HG02798 (cell line): Measurements from ENCODE around the gene GNB4.
A peak's percentile ranks its signal among the peaks of the same experiment; 100 is the strongest.

ENCODE experiments used
- ATAC-seq: cut with Tn5 transposase; IDR thresholded peaks from one replicate; pipeline ENCODE4 v1.9.1; 2021; ENCODE audit warnings: mild to moderate bottlenecking; ENCODE audit not compliant: unreplicated experiment, poor library complexity

Gene GNB4

GRCh38 chr3:179451265-179452175 lies at the start of gene GNB4:
Gene GNB4 (minus strand): TSS chr3:179451470. CDS start chr3:179426200, 25,270 bp downstream.
- ATAC-seq = peak; percentile 85

DNA sequence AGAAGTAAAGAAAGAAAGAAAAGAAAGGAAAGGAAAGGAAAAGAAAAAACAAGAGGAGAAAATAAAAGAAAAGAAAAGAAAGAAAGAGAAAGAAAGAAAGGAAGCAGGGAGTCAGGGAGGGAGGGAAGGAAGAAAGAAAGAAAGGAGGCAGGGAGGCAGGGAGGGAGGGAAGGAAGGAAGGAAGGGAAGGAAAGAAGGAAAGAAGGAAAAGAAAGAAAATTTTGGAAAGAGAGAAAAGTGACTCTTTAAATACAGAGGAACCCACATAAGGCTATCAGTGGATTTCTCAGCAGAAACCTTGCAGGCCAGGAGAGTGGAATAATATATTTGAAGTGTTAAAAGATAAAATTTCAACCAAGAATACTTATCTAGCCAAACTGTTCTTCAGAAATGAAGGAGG lies 44.2 kb upstream of the GNB4 start:
- ATAC-seq = no peak

- no peak for ATAC-seq
Observed at GRCh38 chr3:179493260-179493659, 42.0 kb upstream of the GNB4 start.

- no peak for ATAC-seq
Observed at GRCh38 chr3:179488213-179488612, 36.9 kb upstream of the GNB4 start.

DNA sequence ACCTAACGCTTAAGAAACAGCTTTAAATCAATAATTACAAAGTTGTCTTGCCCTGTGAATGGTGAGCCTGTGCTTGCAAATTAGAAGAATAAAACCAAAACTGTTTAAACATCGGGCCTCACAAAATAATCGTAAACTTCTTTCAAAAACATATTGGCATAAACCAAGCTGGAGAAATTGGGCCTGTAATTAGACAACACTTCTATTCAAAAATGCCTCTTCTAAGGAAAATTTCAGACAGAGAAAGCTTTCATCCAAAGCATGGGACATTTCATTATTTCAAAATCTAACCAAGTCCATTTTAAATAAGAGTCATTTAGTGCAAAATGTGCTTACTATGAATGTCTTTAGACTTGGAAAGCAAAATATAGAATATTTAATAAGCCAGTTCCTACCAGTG lies 35.5 kb upstream of the GNB4 start:
- no peak for ATAC-seq

- ATAC-seq = no peak
Observed at GRCh38 chr3:179482857-179483256, 31.6 kb upstream of the GNB4 start.

DNA sequence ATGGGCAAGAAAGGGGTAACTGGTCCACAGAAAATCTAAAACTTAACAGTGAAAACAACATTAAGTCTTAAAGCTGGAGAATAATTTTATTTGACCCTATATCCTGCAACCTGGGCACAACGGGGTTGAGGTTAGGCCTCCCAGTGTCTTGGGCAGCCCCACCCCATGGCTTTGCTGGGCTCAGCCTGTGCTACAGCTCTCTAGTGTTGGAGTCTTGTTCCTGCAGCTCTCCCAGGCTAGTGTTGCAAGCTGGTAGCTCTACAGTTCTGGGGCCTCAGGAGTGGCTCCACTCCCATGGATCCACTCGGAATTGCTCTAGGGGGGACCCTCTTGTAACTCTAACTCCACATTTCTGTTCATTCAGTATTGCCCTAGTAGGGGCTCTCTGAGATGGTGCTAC lies 24.9 kb upstream of the GNB4 start:
- ATAC-seq = no peak

DNA sequence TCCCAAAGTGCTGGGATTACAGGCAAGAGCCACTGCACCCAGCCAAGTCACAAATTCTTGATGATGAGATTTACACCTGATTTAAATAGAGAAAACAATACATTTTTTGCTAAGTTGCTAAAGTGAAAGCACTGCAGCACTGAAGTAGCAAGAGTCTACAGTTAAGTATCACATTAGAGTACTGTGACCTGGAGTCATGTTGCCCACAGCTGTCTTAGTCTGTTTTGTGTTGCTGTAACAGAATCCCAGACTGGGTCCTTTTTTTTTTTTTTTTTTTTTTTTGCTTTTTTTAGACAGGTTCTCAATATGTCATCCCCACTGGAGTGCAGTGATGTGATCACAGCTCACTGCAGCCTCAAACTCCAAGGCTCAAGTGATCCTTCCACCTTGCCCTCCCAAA lies 23.2 kb upstream of the GNB4 start:
- no peak for ATAC-seq

- ATAC-seq = no peak
Observed at GRCh38 chr3:179473565-179473964, 22.3 kb upstream of the GNB4 start.

- ATAC-seq = peak; percentile 58
Observed at GRCh38 chr3:179464323-179465092, 13.2 kb upstream of the GNB4 start.

DNA sequence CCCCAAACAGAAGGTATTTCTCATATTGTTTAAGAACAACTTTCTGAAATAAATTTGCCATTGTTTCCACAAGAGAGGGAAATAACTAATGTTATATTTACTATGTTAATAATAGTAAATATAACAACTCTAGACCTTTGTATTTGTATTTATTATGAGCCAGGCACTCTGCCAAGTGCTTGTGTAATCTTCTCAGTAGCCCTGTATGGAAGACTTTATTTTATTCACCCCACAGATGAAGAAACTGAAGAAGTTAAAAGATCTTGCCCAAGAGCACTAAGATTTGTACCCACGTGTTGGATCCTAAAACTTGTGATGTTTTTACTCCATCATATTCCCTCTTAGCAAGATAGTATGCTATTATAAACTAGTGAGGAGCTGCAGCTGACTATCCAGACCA lies 12.0 kb upstream of the GNB4 start:
- no peak for ATAC-seq

- no peak for ATAC-seq
Observed at GRCh38 chr3:179460260-179460659, 9.0 kb upstream of the GNB4 start.

DNA sequence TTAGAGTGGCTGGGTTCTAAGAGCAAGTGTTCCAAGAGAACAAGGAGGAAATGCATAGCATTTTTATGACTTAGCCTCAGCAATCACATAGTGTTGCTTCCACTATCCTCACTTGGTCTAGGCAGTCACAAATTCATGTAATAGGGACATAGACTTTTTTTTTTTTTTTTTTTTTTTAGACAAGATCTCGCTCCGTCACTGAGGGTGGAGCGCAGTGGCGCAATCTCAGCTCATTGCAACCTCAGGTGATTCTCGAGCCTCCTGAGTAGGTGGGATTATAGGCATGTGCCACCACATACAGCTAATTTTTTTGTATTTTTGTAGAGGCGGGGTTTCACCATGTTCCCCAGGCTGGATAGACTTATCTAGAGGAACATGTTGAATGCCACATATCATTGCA lies 4.7 kb upstream of the GNB4 start:
- no peak for ATAC-seq

DNA sequence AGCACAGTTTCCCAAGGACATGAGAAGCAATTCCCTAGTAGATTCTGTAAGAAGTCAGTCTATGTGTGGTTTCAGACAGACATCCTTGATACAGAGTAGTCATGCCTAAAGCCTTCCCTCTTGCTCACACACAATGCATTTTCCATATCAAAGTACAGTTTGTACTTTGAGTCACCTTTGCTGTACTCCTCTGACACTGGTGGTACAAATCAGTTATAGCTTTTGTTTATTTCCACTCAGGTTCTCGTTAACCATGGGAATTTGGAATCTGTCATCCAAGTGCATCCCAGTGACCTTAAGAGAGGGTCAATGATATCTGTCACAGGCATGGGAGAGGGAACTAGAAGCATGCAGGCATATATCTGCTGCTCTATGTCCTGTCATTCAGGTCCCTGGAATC lies 3.6 kb upstream of the GNB4 start:
- ATAC-seq = no peak

- no peak for ATAC-seq
Observed at GRCh38 chr3:179453967-179454366, 2.7 kb upstream of the GNB4 start.

DNA sequence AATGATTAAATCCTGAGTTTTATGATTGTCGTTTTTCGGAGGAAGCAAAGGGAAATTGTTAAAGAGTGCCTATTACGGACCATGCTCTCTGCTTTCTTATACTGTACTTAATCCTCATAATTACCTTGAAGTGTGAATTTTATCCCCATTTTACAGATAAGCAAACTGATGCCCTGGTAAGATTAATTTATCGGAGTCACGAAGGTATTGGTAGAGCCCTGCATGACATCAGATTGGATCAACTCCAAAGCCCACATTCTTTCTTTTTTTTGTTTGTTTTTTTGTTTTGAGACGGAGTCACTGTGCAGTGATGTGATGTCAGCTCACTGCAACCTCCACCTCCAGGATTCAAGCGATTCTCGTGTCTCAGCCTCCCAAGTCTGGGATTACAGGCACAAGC lies 1.6 kb upstream of the GNB4 start:
- no peak for ATAC-seq

- no peak for ATAC-seq
Observed at GRCh38 chr3:179452176-179452564, 900 bp upstream of the GNB4 start.

- ATAC-seq = peak; percentile 57
Observed at GRCh38 chr3:179450901-179451264, 387 bp downstream of the GNB4 start.

GRCh38 chr3:179450261-179450701 lies 989 bp downstream of the GNB4 start:
- ATAC-seq = no peak

DNA sequence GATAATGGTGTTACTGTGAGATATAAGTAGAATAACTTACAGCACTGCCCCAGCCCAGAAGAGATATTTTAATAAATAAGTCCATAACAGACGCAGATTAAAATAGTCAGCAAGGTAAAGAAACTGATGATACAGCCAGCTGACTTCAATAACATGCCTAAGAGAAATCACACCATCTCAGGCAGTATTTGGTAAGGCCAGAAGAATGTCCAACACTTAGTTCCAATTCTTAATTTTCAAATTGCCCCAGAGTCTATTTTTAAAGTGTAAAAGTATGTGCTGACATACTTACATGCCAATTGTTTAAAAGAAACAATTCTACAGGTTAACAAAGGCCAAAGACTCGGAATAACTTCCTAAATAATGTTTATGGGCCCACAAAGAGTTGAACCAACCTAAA lies 1.6 kb downstream of the GNB4 start:
- ATAC-seq = no peak

GRCh38 chr3:179447251-179447650 lies 4.0 kb downstream of the GNB4 start:
- no peak for ATAC-seq

DNA sequence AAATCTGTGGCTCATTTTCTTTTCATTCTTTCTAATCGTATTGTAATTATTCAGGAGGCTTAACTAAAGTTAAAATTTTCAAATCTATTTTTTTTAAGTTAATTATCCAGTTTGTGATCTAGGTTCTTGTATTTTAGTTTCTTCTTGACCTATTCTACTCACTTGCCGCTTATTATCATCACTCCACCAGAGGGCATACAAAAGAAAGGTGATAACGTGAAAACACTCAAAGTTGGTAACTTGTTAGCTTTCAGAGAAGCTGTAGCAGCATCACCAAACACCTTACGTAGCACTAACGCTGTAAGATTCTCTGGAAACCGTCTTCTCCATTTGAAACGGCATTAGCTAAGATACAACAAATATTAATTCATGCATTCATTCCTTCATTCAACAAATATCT lies 4.8 kb downstream of the GNB4 start:
- ATAC-seq = no peak
